ENCODE data around the gene ERAS.

The ERAS gene

GRCh38 chrX:48791063-48791820 is 35.1 kb upstream of the ERAS start:
- Mint-ChIP-seq H3K4me1 (peaks cover 19% of the 10 kb centered on the region), H3K4me3 (no peak overlapping the region), H3K9me3 (no peaks in the 10 kb centered on the region), H3K27ac (no peak overlapping the region), H3K27me3 (no peaks in the 10 kb centered on the region)
- DNase-seq, result no peak
- no peak for ATAC-seq

- no peaks in the 10 kb centered on the region for H3K9me3 Mint-ChIP-seq
- DNase-seq (no peak), ATAC-seq (no peak)
- no peak overlapping the region for H3K4me3 Mint-ChIP-seq
- no peaks in the 10 kb centered on the region for H3K27me3 Mint-ChIP-seq
- H3K27ac Mint-ChIP-seq, result peak overlapping the region in 1 of 2 donors; percentile 34
- H3K4me1 Mint-ChIP-seq, result peaks cover 19% of the 10 kb centered on the region
These were observed 34.1 kb upstream of the ERAS start for GRCh38 chrX:48792219-48792618.

DNA sequence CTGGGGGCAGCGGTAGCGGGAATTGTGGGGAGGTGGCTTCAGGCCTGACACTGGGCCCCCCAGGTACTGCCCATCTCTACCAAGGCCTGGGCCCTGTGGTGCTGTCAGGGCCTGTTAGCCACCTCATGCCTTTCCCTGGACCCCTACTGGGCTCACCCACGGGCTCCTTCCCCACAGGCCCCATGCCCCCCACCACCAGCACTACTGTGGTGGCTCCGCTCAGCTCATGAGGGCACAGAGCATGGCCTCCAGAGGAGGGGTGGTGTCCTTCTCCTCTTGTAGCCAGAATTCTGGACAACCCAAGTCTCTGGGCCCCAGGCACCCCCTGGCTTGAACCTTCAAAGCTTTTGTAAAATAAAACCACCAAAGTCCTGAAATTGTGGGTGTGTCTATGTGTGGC is 32.4 kb upstream of the ERAS start:
- Mint-ChIP-seq H3K27ac (peak overlapping the region in 1 of 2 donors; percentile 77), H3K4me3 (no peak overlapping the region), H3K9me3 (no peaks in the 10 kb centered on the region), H3K27me3 (no peaks in the 10 kb centered on the region), H3K4me1 (peaks cover 13% of the 10 kb centered on the region)
- ATAC-seq, result peak; percentile 28
- DNase-seq, result no peak

- Mint-ChIP-seq H3K9me3 (no peaks in the 10 kb centered on the region), H3K4me3 (no peak overlapping the region), H3K27ac (peak overlapping the region in 1 of 2 donors; percentile 31), H3K4me1 (peaks cover 8% of the 10 kb centered on the region), H3K27me3 (no peaks in the 10 kb centered on the region)
- ATAC-seq (no peak), DNase-seq (no peak)
These were observed 31.9 kb upstream of the ERAS start for GRCh38 chrX:48794340-48794910.

- peaks cover 3% of the 10 kb centered on the region for H3K4me1 Mint-ChIP-seq
- H3K9me3 Mint-ChIP-seq, result no peaks in the 10 kb centered on the region
- H3K27me3 Mint-ChIP-seq, result no peaks in the 10 kb centered on the region
- ATAC-seq (no peak), DNase-seq (no peak)
- H3K4me3 Mint-ChIP-seq, result no peak overlapping the region
- H3K27ac Mint-ChIP-seq, result no peak overlapping the region
These were observed 31.3 kb upstream of the ERAS start for GRCh38 chrX:48794911-48795515.

GRCh38 chrX:48798318-48798717 is 28.0 kb upstream of the ERAS start:
- H3K27ac Mint-ChIP-seq, result no peak overlapping the region
- H3K9me3 Mint-ChIP-seq, result no peaks in the 10 kb centered on the region
- no peak for DNase-seq
- H3K4me3 Mint-ChIP-seq, result no peak overlapping the region
- H3K4me1 Mint-ChIP-seq, result peaks cover 18% of the 10 kb centered on the region
- H3K27me3 Mint-ChIP-seq, result no peaks in the 10 kb centered on the region
- ATAC-seq, result no peak

GRCh38 chrX:48800574-48801279 is 25.6 kb upstream of the ERAS start:
- Mint-ChIP-seq H3K4me1 (peaks cover 21% of the 10 kb centered on the region), H3K27ac (peak overlapping the region; percentile 98 to 99), H3K9me3 (no peaks in the 10 kb centered on the region), H3K4me3 (peak overlapping the region; percentile 92 to 97), H3K27me3 (no peaks in the 10 kb centered on the region)
- ATAC-seq (no peak), DNase-seq (no peak)

GRCh38 chrX:48801280-48802088 is 24.8 kb upstream of the ERAS start, which contains the start of gene HDAC6:
Gene HDAC6, plus strand, starts transcription at chrX:48802067. Its CDS starts 626 bp downstream, at chrX:48802693.
- peak; percentile 93 to 98 for DNase-seq
- peak within 1 kb of the TSS; percentile 98 to 99 for H3K27ac Mint-ChIP-seq
- ATAC-seq, result peak; percentile 89
- no peaks in the 10 kb centered on the region for H3K27me3 Mint-ChIP-seq
- H3K9me3 Mint-ChIP-seq, result no peaks in the 10 kb centered on the region
- H3K4me3 Mint-ChIP-seq, result peak within 1 kb of the TSS; percentile 92 to 97
- H3K4me1 Mint-ChIP-seq, result peaks cover 24% of the 10 kb centered on the region

DNA sequence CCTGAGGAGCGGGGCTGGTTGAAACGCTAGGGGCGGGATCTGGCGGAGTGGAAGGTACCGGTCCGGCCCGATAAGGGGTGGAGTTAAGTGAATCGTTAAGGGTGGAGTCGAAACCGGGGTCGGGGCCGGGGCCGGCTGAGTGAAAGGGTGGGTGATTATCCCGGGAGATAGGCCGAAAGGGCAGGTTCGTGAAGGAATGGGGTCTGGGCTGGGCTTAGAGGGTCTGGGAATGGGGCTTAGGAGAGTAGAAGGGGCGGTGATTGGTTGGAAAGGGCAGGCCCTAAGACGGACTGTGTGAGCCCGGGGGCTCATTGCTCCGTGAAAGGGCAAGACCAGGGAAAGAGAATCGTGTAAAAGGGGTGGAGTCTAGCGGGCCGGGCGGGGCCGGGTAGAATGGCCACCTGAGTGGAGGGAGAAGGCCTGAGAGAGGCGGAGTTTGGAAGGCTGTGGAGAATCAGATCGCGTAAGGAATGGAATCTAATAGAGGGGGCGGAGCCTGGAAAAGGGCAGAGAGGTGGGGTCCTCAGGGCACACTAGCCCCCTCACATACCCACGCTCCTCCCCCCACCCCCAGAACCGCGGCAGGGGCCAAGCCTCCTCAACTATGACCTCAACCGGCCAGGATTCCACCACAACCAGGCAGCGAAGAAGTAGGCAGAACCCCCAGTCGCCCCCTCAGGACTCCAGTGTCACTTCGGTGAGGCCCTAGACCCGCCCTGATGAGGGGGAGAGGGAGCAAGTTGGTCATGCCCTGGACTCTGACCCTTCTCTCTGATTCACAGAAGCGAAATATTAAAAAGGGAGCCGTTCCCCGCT is 24.0 kb upstream of the ERAS start:
- Mint-ChIP-seq H3K27ac (peak overlapping the region; percentile 98 to 99), H3K9me3 (no peaks in the 10 kb centered on the region)

DNA sequence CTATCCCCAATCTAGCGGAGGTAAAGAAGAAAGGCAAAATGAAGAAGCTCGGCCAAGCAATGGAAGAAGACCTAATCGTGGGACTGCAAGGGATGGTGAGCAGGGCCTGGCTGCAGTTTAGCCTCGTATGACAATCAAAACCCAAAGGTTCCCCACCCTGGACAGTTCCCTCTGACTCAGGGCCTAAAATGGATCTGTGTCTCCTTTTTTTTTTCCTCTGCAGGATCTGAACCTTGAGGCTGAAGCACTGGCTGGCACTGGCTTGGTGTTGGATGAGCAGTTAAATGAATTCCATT is 23.5 kb upstream of the ERAS start:
- Mint-ChIP-seq H3K4me1 (peaks cover 24% of the 10 kb centered on the region), H3K4me3 (peak overlapping the region; percentile 92 to 97), H3K27ac (peak overlapping the region in 1 of 2 donors; percentile 98), H3K27me3 (no peaks in the 10 kb centered on the region), H3K9me3 (no peaks in the 10 kb centered on the region)
- ATAC-seq (no peak), DNase-seq (no peak)

More for the DNA sequence above, 24.0 kb upstream of the ERAS start:
- peak in 1 of 2 donors; percentile 75 for DNase-seq
- peak; percentile 64 for ATAC-seq
- Mint-ChIP-seq H3K27me3 (no peaks in the 10 kb centered on the region), H3K4me3 (peak overlapping the region; percentile 92 to 97), H3K4me1 (peaks cover 24% of the 10 kb centered on the region)

GRCh38 chrX:48806081-48806480 is 20.2 kb upstream of the ERAS start:
- no peak overlapping the region for H3K27ac Mint-ChIP-seq
- H3K4me1 Mint-ChIP-seq, result peaks cover 17% of the 10 kb centered on the region
- no peaks in the 10 kb centered on the region for H3K9me3 Mint-ChIP-seq
- H3K4me3 Mint-ChIP-seq, result no peak overlapping the region
- H3K27me3 Mint-ChIP-seq, result no peaks in the 10 kb centered on the region
- DNase-seq (no peak), ATAC-seq (no peak)

- ATAC-seq (no peak), DNase-seq (no peak)
- Mint-ChIP-seq H3K27ac (no peak overlapping the region), H3K27me3 (no peaks in the 10 kb centered on the region), H3K4me3 (no peak overlapping the region), H3K4me1 (no peaks in the 10 kb centered on the region), H3K9me3 (no peaks in the 10 kb centered on the region)
These were observed 12.7 kb upstream of the ERAS start for GRCh38 chrX:48813644-48814043.

GRCh38 chrX:48814722-48815121 is 11.6 kb upstream of the ERAS start:
- no peak overlapping the region for H3K4me3 Mint-ChIP-seq
- H3K9me3 Mint-ChIP-seq, result no peaks in the 10 kb centered on the region
- no peak for ATAC-seq
- DNase-seq, result no peak
- no peaks in the 10 kb centered on the region for H3K27me3 Mint-ChIP-seq
- no peak overlapping the region for H3K27ac Mint-ChIP-seq
- no peaks in the 10 kb centered on the region for H3K4me1 Mint-ChIP-seq

DNA sequence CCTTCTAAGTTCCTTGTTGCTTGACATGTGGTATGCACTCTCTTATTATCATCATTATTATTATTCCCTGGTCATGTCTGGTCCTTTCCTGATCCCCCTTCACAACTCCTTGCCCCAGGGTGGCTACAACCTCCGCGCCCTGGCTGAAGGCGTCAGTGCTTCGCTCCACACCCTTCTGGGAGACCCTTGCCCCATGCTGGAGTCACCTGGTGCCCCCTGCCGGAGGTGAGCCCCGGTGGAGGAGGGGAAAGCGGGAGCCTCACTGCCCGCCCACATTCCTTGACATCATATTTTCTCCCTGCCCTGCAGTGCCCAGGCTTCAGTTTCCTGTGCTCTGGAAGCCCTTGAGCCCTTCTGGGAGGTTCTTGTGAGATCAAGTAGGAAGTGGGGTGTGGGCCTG is 11.0 kb upstream of the ERAS start:
- no peak overlapping the region for H3K4me3 Mint-ChIP-seq
- H3K9me3 Mint-ChIP-seq, result no peaks in the 10 kb centered on the region
- DNase-seq (no peak), ATAC-seq (no peak)
- H3K4me1 Mint-ChIP-seq, result no peaks in the 10 kb centered on the region
- no peaks in the 10 kb centered on the region for H3K27me3 Mint-ChIP-seq
- no peak overlapping the region for H3K27ac Mint-ChIP-seq
